Measurements from ENCODE around the gene ACOT13. TPM values are rescaled to one million over a fixed set of nuclear protein-coding genes. Genes with fewer than 3 reads are reported as not detected.
"Not testable (repeated sequence)": the region's sequence is repeated elsewhere in the genome, so short reads cannot be mapped to it uniquely, and the experiment has no call there.

The ACOT13 gene
- total RNA-seq, 2 donors from 2014 or later, result 39.6 to 63.6 TPM

DNA sequence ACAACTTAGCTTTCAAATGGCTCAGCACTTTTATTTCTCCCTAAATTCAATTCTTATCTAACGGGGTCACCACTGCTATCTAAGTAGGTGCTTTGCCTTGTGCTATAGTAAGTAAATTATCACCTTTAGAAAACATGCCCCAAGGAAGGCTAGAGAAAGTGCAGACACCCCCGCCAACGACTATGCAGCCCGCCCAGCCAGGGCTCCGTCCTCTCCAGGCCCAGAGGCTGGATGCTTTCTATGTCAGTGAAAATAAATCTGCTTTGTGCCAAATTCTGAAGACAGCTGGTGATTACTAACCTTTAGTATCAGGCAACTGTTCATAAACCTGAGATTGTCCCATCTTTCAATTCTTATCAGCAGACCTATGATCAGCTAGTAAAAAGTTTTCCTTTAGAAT is 35.2 kb upstream of the ACOT13 start:
- TF ChIP-seq, protein P1, sequence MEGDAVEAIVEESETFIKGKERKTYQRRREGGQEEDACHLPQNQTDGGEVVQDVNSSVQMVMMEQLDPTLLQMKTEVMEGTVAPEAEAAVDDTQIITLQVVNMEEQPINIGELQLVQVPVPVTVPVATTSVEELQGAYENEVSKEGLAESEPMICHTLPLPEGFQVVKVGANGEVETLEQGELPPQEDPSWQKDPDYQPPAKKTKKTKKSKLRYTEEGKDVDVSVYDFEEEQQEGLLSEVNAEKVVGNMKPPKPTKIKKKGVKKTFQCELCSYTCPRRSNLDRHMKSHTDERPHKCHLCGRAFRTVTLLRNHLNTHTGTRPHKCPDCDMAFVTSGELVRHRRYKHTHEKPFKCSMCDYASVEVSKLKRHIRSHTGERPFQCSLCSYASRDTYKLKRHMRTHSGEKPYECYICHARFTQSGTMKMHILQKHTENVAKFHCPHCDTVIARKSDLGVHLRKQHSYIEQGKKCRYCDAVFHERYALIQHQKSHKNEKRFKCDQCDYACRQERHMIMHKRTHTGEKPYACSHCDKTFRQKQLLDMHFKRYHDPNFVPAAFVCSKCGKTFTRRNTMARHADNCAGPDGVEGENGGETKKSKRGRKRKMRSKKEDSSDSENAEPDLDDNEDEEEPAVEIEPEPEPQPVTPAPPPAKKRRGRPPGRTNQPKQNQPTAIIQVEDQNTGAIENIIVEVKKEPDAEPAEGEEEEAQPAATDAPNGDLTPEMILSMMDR (IDR thresholded peaks at IDR 0.05), result no peak
- no peak for DNase-seq
- intact Hi-C loops (cut with DNase I), result no loop called here
- Histone ChIP-seq H3K36me3 (no peaks in the 10 kb centered on the region), H3K27me3 (no peaks in the 10 kb centered on the region), H3K27ac (no peak overlapping the region), H3K9ac (ENCODE audit: low read depth in 2 of 2, low read length in 2 of 2) (no peak overlapping the region), H3K4me3 (no peak overlapping the region), H3K4me1 (no peaks in the 10 kb centered on the region), H3K9me3 (no peaks in the 10 kb centered on the region)

DNA sequence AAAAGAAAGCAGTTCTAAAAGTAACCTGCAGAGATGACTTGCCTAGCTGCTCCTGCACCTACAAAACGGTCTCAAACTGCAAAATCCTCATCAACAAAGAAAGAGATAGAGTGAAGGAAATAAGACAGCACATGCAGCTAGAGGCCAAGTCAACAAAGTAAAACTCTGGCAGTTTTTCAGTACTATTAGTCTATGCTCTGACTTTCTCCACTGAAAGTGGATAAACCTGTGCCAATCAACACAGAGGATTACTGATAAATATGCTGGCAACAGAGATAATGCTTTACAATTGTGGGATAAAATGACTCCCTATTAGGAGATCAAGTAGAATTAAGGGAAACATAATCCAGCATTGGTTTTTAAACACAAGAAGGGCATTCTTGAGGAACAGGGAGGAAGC is 34.3 kb upstream of the ACOT13 start:
- Histone ChIP-seq H3K4me1 (no peaks in the 10 kb centered on the region), H3K9me3 (no peaks in the 10 kb centered on the region), H3K36me3 (no peaks in the 10 kb centered on the region), H3K9ac (ENCODE audit: low read depth in 2 of 2, low read length in 2 of 2) (no peak overlapping the region), H3K4me3 (no peak overlapping the region), H3K27ac (no peak overlapping the region), H3K27me3 (no peaks in the 10 kb centered on the region)
- TF ChIP-seq, protein P1 (IDR thresholded peaks at IDR 0.05), result no peak
- no peak for DNase-seq
- intact Hi-C loops (cut with DNase I), result no loop called here

DNA sequence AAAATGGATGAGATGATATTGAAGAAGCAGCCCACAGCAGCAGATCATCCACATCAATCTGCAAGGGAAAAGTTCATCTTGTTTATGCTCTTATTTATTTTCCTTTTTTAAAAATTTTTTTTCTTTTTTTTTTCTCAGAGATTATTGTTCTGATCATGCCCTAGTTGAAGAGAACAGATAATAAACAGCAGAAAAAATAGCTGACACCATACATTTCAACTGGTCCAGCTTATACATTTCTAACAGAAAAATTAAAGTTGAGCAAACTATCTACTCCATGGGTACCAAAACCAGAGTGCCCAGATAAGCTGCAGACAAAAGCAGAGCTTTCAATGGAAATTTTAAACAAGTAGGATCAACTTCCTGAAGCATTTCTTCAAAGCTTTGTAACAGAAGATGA is 30.2 kb upstream of the ACOT13 start:
- Histone ChIP-seq H3K27ac (no peak overlapping the region), H3K27me3 (no peaks in the 10 kb centered on the region), H3K9me3 (no peaks in the 10 kb centered on the region), H3K4me3 (no peak overlapping the region), H3K9ac (ENCODE audit: low read depth in 2 of 2, low read length in 2 of 2) (no peak overlapping the region), H3K4me1 (no peaks in the 10 kb centered on the region), H3K36me3 (no peaks in the 10 kb centered on the region)
- intact Hi-C loops (cut with DNase I), result no loop called here
- TF ChIP-seq, protein P1 (IDR thresholded peaks at IDR 0.05), result no peak
- no peak for DNase-seq

DNA sequence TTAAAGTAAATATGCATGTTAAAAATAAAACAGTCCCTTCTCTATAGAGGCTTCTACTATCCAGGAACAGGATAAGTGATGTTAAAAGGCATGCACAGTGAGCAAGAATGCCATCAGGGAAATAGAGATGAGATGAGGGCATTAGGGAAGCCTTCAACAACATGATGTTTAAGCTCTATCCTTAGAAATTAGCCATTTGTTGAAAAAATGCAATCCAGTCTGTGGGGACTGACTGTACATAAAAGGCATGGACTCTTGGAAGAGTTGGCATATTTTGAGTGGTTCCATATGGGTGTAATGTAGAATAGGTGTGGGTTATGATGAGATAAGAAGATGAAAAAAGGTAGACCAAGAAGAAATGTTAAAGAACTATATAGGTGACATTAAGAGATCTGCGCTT is 26.7 kb upstream of the ACOT13 start:
- no peaks in the 10 kb centered on the region for H3K9me3 ChIP-seq
- no peaks in the 10 kb centered on the region for H3K27me3 ChIP-seq
- H3K4me3 ChIP-seq, result no peak overlapping the region
- H3K9ac ChIP-seq (ENCODE audit: low read depth in 2 of 2, low read length in 2 of 2), result no peak overlapping the region
- no peaks in the 10 kb centered on the region for H3K4me1 ChIP-seq
- H3K27ac ChIP-seq, result no peak overlapping the region
- no peak for DNase-seq
- TF ChIP-seq, protein P1 (IDR thresholded peaks at IDR 0.05), result no peak
- intact Hi-C loops (cut with DNase I), result no loop called here
- H3K36me3 ChIP-seq, result no peaks in the 10 kb centered on the region

DNA sequence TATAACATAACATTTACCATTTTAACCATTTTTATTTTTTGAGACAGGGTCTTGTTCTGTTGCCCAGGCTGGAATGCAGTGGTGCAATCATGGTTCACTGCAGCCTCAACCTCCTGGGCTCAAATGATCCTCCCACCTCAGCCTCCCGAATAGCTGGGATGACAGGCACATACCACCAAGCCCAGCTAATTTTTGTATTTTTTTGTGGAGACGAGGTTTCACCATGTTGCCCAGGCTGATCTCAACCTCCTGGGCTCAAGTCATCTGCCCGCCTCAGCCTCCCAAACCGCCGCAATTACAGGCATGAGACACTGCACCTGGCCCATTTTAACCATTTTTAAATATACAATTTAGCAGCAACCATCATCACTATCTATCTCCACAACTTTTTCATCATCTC is 26.2 kb upstream of the ACOT13 start:
- H3K9me3 ChIP-seq; H3K4me1 ChIP-seq; H3K27me3 ChIP-seq; H3K4me3 ChIP-seq; H3K36me3 ChIP-seq; DNase-seq; H3K9ac ChIP-seq (ENCODE audit: low read depth in 2 of 2, low read length in 2 of 2); intact Hi-C loops (cut with DNase I); H3K27ac ChIP-seq: not testable (repeated sequence)

DNA sequence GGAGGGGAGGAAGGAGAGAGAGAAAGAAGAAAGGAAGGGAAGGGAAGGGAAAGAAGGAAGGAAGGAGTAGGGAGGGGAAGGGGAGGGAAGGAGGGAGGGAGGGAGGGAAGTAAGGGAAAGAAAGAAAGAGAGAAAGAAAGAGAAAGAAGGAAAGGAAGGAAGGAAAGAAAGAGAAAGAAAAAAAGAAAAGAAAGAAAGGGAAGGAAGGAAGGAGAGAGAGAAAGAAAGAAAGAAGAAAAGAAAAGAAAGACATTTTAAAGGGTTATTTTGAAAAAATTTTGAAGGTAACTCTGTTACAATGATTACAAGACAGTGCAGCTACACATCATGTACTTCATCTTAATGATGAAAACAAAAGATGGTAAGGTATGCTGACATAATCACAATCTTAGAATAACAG is 24.8 kb upstream of the ACOT13 start:
- Histone ChIP-seq H3K27me3 (no peaks in the 10 kb centered on the region), H3K4me3 (no peak overlapping the region), H3K4me1 (peaks cover 4% of the 10 kb centered on the region), H3K9me3 (no peaks in the 10 kb centered on the region), H3K9ac (ENCODE audit: low read depth in 2 of 2, low read length in 2 of 2) (no peak overlapping the region), H3K27ac (no peak overlapping the region), H3K36me3 (no peaks in the 10 kb centered on the region)
- intact Hi-C loops (cut with DNase I), result no loop called here
- no peak for DNase-seq
- TF ChIP-seq, protein P1 (IDR thresholded peaks at IDR 0.05), result no peak

Measured in colonic mucosa (tissue), 4 donors.